Right lung (tissue), 5 donors: ENCODE data around the gene TMF1. TPM values are rescaled to one million over a fixed set of nuclear protein-coding genes. Genes with fewer than 3 reads are reported as not detected.

Experiments
- DNase-seq, 2 donors: peaks; one replicate each; pipeline ENCODE4 v3.0.0-alpha.2; 2013
- polyA plus RNA-seq, 5 donors: library from polyadenylated mRNA; unstranded; fragments of 120-200 nt; gene quantifications; one replicate each; pipeline versions ENCODE4 v1.2.1 to v1.2.3, GENCODE V29; 2013; ENCODE audit warnings: inconsistent platforms in 1 of 5, low replicate concordance in 1 of 5; ENCODE audit not compliant: insufficient read length in 5 of 5, insufficient read depth in 1 of 5

Gene TMF1
- polyA plus RNA-seq, 5 donors: 26.2 to 57.0 (median 54.5) TPM

- DNase-seq: no peak
These were observed 66.9 kb downstream of the TMF1 start for GRCh38 chr3:68985146-68985790.

DNA sequence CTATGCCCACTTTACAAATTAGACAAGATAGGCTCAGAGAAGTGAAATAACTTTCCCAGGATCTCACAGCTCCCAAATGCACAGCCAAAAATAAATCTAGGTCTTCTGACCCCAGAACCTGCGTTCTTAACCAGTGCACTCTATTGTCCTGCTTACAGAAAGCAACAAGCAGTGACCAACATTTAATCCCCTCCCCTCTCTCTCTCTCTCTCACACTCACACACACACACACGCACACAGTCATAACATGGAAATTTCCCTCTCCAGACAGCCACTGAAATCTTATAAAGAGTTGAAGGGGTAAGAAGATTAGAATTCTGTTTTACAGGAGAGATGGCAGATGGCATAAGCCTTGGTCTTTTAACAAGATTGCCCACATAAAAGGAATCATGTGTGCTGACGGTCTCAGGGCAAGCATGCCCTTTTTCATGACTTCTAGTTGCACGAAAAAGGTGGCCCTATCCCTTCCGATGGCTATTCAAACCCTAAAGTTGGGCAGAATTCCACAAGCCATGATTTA is 68.1 kb downstream of the TMF1 start:
- DNase-seq: no peak

- DNase-seq: no peak
These were observed 74.5 kb downstream of the TMF1 start for GRCh38 chr3:68977486-68978167.

DNA sequence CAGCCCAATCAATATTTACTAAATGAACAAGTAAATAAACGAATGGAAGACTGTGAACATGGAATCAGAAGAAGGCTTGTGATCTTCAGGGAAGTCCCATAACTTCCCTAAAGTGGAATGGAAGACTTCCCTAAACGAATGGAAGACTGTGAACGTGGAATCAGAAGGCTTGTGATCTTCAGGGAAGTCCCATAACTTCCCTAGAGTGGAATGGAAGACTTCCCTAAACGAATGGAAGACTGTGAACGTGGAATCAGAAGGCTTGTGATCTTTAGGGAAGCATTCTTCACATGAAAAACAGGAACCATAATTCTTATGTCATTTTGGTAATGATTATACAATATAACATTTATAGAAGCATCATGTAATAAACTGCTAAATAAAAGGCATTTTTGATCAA is 77.4 kb downstream of the TMF1 start:
- no peak for DNase-seq

GRCh38 chr3:68973639-68974038 is 78.5 kb downstream of the TMF1 start:
- DNase-seq: no peak

- peak; percentile 40 to 65 for DNase-seq
These were observed 79.7 kb downstream of the TMF1 start for GRCh38 chr3:68972358-68972979.

Other genes with a start within 250 kb of the TMF1 start
- under 1 TPM; 0.10 to 0.27 (median 0.21) TPM for gene TAFA4, start 119.8 kb downstream of the TMF1 start, polyA plus RNA-seq
- 10 to 100 TPM; 33.5 to 44.5 (median 39.7) TPM for gene EOGT, start 38.6 kb downstream of the TMF1 start, polyA plus RNA-seq
- gene UBA3, start 28.0 kb upstream of the TMF1 start, polyA plus RNA-seq: 100 to 1,000 TPM in 2 of 5 donors, 10 to 100 TPM in 3; 67.2 to 108 (median 87.0) TPM
- 100 to 1,000 TPM in 3 of 5 donors, 10 to 100 TPM in 2; 79.3 to 123 (median 106) TPM for gene ARL6IP5, start 32.6 kb upstream of the TMF1 start, polyA plus RNA-seq
- 1 to 10 TPM in 1 of 5 donors, under 1 TPM in 4; 0.26 to 5.2 (median 0.57) TPM for gene LMOD3, start 70.3 kb upstream of the TMF1 start, polyA plus RNA-seq